Esophagus squamous epithelium (tissue), 4 donors: Measurements from ENCODE around the gene RCAN2.

ENCODE experiments used
- POLR2A ChIP-seq, 4 donors: fragments of 450-650 bp; IDR thresholded peaks; one replicate each; pipeline ENCODE4 v1.6.1; 2017; ENCODE audit warnings: antibody characterized with exemption in 4 of 4, mild to moderate bottlenecking in 4 of 4, moderate library complexity in 3 of 4
- TF ChIP-seq, protein P1 (sequence below), 6 experiments: fragments of 450-650 bp in 4 of 6; fragments of 200-600 bp in 2 of 6; sonication (generic) in 2 of 6; IDR thresholded peaks; one replicate each; pipeline ENCODE4 v1.5.1; 2016 to 2019; ENCODE audit warnings: antibody characterized with exemption in 6 of 6, mild to moderate bottlenecking in 4 of 6, moderate library complexity in 4 of 6

DNA sequence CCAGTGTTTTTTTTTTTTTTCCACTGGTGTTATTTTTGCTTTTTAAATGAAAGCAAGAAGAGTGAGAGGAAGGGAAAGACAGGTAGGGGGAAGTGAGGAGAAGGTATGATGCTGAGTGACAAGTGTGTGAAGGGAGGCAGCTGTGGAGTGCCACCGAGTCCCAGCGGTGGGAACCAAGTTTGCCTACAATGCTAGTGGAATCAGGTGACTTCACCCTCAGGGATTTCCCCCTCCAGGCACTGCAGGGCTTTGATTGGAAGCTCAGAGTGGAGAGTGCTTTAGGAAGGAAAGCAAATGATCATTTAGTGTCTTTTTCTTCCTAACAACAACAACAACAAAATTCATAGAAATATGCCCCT lies 200.0 kb downstream of the RCAN2 start:
- TF ChIP-seq, protein P1, sequence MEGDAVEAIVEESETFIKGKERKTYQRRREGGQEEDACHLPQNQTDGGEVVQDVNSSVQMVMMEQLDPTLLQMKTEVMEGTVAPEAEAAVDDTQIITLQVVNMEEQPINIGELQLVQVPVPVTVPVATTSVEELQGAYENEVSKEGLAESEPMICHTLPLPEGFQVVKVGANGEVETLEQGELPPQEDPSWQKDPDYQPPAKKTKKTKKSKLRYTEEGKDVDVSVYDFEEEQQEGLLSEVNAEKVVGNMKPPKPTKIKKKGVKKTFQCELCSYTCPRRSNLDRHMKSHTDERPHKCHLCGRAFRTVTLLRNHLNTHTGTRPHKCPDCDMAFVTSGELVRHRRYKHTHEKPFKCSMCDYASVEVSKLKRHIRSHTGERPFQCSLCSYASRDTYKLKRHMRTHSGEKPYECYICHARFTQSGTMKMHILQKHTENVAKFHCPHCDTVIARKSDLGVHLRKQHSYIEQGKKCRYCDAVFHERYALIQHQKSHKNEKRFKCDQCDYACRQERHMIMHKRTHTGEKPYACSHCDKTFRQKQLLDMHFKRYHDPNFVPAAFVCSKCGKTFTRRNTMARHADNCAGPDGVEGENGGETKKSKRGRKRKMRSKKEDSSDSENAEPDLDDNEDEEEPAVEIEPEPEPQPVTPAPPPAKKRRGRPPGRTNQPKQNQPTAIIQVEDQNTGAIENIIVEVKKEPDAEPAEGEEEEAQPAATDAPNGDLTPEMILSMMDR (IDR thresholded peaks at IDR 0.05): no peak
- TF ChIP-seq POLR2A (IDR thresholded peaks at IDR 0.05): no peak
